ENCODE measurements around the gene NFKBIL1. TPM values are rescaled to one million over a fixed set of nuclear protein-coding genes. Genes with fewer than 3 reads are reported as not detected.

Gene NFKBIL1
- total and polyA plus RNA-seq, 10 of the 15 experiments (the other 5 are each of a cell fraction or from before 2014, with no cell fraction given), result 0.19 to 15.1 (median 7.0) TPM

- TF ChIP-seq CTCF (IDR thresholded peaks at IDR 0.05 in 2 of 3, conservative IDR thresholded peaks at IDR 0.05 in 1 of 3; ENCODE audit: control insufficient read depth in 2 of 3, extremely low read depth in 1 of 3, insufficient read depth in 1 of 3, low read depth in 3 of 3, low read length in 3 of 3) (no peak), ZBED1 (IDR thresholded peaks at IDR 0.05; ENCODE audit: borderline replicate concordance) (no peak), SREBF2 (IDR thresholded peaks at IDR 0.05; ENCODE audit: low read length) (peak; percentile 61), TCF12 (IDR thresholded peaks at IDR 0.05; ENCODE audit: low read depth, low read length) (no peak), JUND (IDR thresholded peaks at IDR 0.05; ENCODE audit: low read depth, low read length) (no peak), ASH2L (IDR thresholded peaks at IDR 0.05; ENCODE audit: borderline replicate concordance, low read depth) (no peak), HDGF (IDR thresholded peaks at IDR 0.05) (0 out of 2 replicates have a peak, but pooled peaks have one; percentile 43), ZNF24 (IDR thresholded peaks at IDR 0.05) (no peak), EP300 (IDR thresholded peaks at IDR 0.05; ENCODE audit: borderline replicate concordance in 1 of 2, control insufficient read depth in 1 of 2, low read depth in 2 of 2, low read length in 2 of 2) (0 out of 4 replicates have a peak, but pooled peaks of 1 of the 2 experiments have one; percentile 20), IKZF2 (IDR thresholded peaks at IDR 0.05) (peak in 1 of 2 experiments; percentile 45; a peak in 2 of 4 replicates), NFXL1 (IDR thresholded peaks at IDR 0.05; ENCODE audit: borderline replicate concordance) (no peak), ZSCAN29 (IDR thresholded peaks at IDR 0.05) (no peak), ZBTB11 (CRISPR knock-in tag; IDR thresholded peaks at IDR 0.05) (peak; percentile 87), GATAD2B (conservative IDR thresholded peaks at IDR 0.05; ENCODE audit: low read depth) (no peak), TAF1 (IDR thresholded peaks at IDR 0.05; ENCODE audit: borderline replicate concordance, low read depth, low read length) (0 out of 2 replicates have a peak, but pooled peaks have one; percentile 63)
- TF ChIP-seq, protein P1, sequence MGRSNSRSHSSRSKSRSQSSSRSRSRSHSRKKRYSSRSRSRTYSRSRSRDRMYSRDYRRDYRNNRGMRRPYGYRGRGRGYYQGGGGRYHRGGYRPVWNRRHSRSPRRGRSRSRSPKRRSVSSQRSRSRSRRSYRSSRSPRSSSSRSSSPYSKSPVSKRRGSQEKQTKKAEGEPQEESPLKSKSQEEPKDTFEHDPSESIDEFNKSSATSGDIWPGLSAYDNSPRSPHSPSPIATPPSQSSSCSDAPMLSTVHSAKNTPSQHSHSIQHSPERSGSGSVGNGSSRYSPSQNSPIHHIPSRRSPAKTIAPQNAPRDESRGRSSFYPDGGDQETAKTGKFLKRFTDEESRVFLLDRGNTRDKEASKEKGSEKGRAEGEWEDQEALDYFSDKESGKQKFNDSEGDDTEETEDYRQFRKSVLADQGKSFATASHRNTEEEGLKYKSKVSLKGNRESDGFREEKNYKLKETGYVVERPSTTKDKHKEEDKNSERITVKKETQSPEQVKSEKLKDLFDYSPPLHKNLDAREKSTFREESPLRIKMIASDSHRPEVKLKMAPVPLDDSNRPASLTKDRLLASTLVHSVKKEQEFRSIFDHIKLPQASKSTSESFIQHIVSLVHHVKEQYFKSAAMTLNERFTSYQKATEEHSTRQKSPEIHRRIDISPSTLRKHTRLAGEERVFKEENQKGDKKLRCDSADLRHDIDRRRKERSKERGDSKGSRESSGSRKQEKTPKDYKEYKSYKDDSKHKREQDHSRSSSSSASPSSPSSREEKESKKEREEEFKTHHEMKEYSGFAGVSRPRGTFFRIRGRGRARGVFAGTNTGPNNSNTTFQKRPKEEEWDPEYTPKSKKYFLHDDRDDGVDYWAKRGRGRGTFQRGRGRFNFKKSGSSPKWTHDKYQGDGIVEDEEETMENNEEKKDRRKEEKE (IDR thresholded peaks at IDR 0.05), result no peak
- TF ChIP-seq, protein P2, sequence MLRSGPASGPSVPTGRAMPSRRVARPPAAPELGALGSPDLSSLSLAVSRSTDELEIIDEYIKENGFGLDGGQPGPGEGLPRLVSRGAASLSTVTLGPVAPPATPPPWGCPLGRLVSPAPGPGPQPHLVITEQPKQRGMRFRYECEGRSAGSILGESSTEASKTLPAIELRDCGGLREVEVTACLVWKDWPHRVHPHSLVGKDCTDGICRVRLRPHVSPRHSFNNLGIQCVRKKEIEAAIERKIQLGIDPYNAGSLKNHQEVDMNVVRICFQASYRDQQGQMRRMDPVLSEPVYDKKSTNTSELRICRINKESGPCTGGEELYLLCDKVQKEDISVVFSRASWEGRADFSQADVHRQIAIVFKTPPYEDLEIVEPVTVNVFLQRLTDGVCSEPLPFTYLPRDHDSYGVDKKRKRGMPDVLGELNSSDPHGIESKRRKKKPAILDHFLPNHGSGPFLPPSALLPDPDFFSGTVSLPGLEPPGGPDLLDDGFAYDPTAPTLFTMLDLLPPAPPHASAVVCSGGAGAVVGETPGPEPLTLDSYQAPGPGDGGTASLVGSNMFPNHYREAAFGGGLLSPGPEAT (IDR thresholded peaks at IDR 0.05; ENCODE audit: low read depth), result peak; percentile 82
Measured at GRCh38 chr6:31546958-31547726, at the start of gene NFKBIL1 (continued).
